Stimulated activated CD8-positive, alpha-beta memory T cell treated with anti-CD3 and anti-CD28 coated beads, Interleukin-7, amount 100 ng/mL, for 48 hours (primary cell): ENCODE results near the gene PRKN.
A peak's percentile ranks its signal among the peaks of the same experiment; 100 is the strongest.

Experiments
- DNase-seq, 2 donors: peaks; one replicate each; pipeline ENCODE4 v3.0.0-alpha.2; 2020; ENCODE audit warnings: low read depth in 1 of 2; ENCODE audit errors: extremely low read depth in 1 of 2

PRKN gene

DNA sequence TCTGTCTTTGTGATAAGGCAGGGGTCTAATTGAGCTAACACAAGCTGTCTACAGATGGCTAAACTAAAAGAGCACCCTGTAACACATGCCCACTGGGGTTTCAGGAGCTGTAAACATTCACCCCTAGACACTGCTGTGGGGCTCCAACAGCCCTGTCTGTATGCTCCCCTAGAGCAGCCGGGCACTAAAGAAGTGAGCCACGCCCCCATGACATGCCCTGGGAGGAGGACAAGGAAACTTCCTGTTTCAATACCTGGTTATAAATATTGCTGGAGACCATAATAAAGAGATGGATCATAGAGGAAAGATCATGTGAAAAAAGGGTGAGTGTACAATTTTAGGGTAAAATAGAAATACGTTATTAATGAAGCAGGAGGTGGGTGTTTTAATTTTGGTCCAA is 786.0 kb downstream of the PRKN start:
- no peak for DNase-seq

DNA sequence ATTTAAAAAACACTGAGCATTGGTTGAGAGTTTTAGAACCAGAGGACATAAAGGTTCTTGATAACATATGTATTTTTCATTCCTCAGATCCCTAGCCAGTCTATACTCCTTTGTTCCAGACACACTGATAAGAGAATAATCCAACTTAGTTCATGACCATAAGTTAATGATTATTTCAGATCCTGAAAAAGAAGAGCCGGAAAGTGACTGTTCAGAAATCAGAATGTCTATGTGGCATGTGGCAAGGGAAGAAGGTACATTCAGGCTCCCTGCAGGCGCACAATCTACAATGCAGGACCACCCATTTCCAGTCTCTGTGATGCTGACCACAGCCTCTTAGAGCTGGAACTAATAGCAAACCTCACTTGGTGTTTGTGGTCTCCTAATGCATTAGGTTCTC is 787.0 kb downstream of the PRKN start:
- no peak for DNase-seq

DNA sequence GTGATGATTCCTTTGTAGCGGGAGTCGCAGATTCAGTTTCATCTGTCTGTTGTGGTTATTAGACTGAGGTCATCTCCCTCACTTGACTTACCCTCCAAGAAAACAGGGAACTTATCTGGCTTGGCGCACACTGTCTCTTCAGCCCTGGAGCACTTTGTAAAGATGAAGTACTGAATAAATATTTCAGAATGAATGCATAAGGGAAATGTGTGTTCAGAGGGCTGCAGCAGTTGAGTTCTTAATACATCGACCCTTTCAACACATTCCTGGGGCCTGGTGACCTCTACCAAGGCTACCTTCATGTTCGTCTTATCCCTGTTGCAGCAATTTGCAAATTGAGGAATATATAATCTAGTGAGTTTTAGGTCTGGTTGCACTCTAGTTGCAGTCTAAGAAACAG is 801.2 kb downstream of the PRKN start:
- DNase-seq = no peak

DNA sequence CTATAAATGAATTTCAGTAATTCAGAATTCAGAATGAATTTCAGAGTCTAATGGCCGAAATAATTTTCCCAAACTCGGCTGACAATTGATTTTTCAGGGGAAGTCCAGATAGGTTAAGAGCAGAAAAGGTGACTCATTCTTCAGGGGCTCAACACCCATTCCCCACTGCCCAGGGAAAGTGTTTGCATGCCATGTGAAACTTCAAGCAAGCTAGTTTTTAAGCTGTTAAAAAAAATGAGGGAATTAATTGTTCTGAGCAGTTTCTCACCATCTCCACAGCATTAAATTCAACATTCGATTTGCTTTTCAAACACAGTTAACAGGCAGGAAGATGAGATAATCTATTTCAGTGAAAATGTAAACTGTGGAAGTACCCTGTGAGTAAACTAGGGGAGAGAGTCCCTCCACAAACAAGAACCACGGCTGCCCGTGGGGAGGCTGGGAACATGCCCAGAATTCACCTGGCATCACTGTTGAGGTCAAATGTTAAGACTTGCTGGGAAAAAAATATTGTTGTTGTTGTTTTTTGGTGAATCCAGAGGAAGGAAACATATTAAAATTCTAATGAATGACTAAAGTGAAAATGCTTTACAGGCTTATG is 803.0 kb downstream of the PRKN start:
- DNase-seq = no peak

DNA sequence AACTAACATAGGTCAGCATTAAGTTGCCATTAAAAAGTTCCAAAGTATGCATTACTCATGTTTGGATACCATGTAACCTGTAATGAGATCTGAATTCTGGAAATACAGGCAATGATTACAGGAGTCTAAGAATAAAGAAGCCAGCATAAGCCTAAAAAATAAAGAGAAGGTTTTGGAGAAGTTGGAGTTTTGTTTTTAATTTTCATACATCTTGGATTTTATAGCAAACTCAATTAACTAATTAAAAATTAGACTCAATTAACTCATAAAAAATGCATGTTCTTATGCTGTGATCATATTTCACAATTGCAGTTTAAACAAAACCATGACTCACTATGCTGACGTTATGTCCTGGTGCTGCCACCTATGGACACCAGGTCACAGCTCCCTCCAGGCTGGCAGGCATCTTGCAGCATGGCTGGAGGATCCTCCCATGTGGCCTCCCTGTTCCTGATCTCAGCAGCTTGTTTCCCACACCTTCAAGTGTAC is 804.9 kb downstream of the PRKN start:
- peak in 1 of 2 donors; percentile 1 for DNase-seq

DNA sequence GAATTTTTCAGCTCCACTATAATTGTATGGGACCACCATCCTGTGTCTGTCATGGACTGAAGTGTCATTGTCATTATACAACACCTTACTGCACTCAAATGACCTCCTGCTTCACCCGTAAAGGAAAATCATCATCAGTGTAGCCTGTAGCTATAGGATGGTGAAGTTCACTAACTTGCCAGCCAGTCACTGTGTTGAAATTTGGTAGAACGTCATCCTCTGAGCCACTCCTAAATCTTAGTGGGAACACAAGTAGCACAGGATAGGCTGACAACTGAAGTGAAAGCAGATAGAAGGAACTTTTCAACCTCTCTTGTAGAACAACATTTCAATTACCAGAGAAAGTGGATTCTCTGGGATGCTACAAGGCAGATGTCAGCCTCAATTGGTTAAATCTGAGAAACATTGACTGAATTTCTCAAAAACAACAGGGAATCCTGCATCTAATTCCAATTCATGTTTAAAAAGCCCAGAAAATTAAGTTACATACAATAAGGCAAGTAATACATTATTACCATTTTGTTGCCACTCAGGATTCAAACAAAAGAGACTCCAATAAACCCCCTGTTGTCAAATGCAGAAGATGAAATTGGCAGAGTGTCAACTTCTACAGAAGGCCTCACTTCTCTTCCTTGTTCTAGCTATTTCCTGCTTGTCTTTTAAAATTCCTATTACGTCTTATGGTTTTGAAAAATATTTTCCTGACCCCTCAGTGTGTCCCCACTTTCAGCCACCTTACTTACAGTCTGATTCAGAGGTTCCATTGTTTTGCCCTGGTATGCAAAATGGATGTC is 805.8 kb downstream of the PRKN start:
- no peak for DNase-seq

DNA sequence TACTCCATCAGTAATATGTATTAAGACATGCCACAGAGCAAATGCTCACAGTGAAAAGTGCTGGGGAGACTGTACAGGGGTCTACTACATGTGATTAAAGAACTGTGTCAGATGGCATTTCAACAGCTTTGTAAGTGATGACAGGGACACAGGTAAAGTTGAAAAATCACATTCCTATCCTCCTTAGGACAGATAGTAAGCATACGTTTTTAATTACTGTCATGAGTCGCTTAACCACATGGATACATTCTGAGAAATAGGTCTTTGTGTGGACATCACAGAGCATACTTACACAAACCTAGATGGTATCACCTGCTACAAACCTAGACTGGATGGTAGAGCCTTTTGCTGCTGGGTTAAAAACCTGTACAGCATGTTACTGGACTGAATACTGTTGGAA is 807.9 kb downstream of the PRKN start:
- DNase-seq = no peak

DNA sequence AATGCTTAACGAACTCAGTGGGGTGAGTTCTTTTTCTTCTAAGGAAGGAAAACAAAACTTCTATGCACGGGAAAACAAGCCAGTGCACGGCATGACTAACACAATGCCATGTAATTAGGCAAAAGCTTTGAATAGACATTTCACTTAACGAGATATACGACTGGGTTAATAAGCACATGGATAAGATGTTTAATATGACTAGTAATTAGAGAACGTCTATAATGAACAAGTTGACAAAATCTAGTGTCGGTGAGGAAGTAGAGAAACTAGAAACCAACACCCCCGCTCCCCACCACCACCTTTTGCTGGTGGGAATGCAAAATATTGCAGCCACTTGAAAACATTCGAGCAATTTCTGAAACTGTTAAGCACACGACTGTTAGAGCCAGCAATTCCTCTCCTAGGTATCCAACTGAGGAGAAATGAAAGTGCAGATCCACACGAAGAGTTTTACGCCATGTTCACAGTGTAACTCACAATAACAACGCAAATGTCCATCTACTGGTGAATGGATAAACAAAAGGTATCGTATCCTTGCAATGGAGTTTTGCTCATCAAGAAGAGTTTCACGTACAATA is 808.8 kb downstream of the PRKN start:
- DNase-seq = no peak

DNA sequence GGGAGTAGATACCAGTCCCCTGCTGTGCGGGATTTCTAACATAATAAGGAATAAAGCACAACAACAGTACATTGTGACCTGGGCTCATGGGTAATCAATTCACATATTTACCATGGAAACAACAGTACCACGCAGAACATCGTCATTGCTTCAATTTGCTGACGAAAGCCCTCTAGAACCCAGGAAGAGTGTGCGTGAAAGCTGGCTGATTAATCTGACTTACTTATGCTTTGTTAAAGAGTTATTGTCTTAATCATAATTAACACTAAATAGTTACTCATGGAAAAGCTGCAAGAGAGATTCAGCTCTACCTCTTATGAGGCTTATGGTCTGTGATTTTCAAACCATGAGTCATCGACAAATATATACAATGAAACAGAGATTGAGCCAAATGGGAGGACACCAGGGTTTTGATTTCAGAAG is 809.4 kb downstream of the PRKN start:
- no peak for DNase-seq

DNA sequence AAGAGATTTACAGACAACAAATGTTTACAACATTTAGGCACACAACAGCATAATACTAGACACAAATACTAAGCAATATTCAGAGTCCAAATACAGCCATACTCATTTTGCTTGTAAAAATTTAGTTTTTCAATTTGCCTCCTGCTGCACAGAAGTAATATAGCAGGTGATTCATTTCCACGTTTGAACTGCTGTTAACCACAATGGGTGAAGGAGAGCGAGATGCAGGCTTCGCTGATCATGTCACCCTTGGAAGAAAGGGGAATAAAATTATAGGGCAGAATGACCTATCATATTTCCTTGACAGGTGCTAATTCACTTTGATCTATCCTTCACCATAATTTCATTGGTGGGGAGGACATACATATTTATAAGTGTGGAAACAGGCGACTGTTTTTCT is 809.9 kb downstream of the PRKN start:
- DNase-seq = no peak

DNA sequence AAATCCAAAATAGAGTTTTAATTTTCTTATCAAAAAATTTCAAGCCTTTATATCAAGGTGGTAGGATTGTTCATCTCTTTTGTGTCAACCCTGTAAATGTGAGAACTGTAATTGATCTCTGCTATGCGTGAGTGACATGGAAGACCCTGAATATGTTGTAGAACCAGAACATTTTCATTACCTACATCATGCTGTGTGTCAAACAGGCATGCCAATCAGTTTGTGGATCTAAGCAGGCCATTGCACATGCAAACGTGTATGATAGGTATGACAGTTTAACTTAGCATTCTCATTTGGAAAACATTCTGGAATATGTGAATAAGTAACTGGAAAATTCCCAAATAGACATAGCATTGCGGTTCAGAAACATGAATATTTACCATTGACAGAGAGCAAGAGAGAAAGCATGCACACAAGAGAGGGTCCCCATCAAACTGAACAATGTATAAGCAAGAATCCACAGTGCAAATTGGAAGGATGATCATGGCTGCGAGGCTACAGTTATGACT is 812.1 kb downstream of the PRKN start:
- DNase-seq = no peak

DNA sequence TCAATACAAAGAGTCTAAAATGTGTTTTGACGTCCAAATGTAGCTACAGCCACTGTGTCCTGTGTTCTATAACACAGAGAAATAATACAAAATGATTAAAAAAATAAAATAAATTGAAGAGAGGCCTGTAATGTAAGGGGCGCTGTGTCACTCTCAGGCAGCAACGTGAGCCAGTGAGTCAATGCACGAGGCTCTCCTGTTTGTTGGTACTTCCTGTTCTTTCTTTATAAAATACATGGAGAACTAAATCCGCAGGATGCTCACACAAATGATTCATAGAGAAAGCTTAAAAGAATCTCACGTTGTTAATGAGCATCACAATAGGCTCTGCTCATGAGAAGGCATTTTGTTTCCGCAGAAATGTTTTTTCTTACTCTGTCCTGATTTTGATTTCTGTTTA is 818.7 kb downstream of the PRKN start:
- DNase-seq = no peak

DNA sequence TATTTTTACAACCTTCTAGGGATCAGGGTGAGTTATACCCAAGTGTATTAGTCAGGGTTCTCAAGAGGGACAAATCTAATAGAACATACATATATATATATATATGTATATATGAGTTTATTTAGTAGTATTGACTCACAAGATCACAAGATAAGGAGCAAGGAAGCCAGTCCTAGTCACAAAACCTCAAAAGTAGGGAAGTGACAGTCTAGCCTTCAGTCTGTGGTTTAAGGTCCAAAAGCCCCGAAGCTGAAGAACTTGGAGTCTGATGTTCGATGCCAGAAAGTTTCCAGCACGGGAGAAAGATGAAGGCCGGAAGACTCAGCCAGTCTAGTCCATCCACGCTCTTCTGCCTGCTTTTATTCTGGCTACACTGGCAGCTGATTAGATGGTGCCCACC is 821.0 kb downstream of the PRKN start:
- no peak for DNase-seq

DNA sequence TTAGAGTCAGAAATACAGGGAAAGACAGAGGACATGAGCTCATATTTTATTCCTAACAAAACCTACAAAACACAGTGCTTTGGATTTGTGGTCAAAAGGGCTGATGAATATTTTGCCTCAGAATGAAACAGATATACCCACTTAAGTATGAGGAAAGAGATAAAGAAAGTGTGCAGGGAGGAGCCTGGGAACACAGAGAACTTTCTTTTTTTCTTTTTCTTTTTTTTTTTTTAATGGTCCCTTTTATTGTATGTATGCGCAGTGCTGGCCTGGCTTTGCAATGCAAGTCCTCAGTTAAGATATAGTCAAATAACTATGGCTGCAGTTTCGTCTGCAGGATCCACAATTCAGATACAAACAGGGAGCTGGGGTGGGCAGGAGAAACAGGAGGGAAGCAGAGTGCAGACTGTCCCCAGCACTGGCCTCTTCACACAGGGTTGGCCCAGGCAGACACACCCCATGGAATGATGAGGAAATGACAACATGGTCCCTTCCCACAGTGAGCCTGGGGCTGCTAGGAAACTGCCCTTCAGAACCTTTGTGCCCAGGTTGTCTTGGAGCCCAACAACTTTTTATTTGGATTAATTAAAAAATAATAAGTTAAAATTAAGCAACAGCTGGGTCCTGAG is 823.9 kb downstream of the PRKN start:
- DNase-seq = no peak

DNA sequence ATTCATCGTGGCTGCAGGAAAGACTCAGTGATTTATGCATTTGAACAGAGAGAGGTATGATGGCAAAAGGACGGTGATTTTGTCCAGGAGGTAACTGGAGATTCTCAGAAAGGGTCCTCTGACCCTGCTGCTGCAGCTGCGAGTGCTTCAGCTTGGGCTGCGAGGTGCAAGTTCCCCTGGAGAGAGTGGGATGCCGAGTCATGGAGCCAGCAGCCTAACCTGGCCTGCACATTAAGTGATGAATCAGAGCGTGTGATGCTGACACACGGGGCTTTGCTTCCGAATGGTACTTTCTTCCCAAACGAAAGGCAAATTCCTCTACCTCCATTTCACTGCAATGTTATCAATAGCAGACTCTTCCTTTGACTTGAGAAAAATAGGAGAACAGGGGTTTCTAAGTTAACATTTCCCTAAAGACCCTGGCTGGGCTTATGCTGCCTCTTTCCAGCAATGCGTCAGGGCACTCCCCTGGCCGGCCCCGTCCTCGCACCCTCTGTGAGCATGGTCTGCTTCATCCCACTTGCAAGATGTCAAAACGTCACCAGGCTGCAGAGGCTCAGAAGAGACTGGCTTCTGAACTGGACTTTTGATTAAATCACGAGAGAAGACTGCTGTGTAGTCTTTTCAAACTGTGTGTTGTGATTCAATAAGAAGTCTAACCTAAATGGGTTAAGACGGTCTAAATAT is 825.7 kb downstream of the PRKN start:
- DNase-seq = no peak

DNA sequence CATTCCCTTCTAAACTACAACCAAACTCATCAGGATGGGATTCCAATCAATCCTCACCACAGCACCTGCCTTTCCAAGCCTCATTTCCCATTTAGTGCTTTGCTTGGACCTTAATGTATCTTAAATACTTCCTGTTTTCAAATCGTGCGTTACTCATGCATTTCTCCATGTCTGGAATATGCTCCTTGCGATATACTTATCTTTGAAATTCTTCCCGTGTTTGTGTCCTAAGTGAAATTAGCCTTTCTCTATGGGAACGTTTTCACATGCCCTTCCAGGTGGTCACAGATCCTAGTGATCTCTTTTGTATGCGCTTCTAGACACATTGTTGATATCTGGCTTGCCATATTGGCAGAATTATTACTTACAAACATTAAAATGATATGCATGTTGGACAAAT is 833.1 kb downstream of the PRKN start:
- no peak for DNase-seq

DNA sequence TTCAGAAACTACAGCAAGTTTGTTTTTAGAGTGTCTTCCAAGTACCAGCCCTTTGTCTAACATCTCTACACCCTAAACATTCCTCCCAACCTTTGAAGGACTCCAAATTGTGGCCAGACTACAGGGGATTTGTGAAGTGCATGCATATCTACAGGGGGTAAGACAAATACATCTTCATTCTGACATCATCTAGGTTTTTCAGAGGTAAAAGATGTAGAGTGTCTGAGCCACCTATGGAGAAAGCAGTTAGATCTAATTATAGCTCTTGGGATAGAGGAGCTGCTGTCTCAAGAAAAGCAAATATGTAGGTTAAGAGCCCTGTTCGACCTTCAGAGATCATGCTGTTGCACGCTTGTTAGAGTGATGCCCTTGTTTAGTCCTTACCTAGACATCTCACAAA is 836.0 kb downstream of the PRKN start:
- no peak for DNase-seq

DNA sequence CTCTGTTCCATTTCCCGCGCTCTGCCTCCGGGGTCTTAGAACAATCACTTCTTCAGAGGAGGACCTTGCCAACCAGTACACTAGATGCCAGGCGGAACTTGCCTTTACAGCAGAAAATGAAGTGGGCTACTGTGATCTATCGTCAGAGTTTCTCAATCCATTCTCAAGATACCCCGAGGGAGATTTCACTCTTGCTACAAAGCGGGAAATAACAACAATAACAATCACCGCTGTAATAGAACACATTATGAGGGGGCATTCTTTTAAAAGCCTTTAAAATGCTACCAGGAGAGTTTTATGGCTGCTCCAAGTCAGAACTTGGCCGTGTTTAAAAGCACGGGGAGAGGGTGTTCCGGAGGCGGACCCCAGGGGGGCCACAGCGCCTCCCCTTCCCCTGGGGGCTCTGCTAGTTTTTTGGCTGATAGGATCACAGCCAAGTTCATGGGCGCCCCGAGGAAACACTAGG is 836.7 kb downstream of the PRKN start:
- no peak for DNase-seq

DNA sequence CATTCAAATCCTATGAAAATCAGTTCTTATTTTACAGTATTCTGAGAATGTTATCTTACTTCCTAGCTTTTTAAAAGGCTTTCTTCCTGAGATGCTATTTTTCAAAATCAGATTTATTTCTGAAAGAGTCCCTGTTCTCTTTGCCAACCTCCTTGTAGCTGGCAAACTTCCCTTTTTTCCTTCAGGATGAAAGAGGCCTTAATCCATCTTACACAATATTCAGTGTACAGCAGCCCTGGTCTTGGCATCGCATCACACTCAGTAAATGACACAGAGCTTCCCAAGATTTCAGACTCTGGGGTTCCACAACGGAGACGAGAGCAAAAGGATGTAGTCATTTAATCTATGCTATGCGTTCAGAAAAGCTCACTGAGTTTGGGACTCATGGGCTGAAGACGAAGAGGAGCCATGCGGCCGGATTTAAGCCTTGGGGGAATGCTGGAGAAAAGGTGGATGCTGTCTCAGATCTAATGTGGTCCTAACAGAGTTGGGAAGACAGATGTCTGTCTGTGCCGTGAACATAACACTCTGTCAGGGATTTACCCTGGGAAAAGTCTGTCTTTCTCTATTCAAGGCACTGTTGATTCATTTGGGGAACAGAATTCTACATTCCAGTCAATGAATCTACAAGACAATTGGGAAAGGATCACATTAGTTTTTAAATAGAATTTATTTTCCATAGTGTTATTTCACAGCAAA is 837.3 kb downstream of the PRKN start:
- no peak for DNase-seq

DNA sequence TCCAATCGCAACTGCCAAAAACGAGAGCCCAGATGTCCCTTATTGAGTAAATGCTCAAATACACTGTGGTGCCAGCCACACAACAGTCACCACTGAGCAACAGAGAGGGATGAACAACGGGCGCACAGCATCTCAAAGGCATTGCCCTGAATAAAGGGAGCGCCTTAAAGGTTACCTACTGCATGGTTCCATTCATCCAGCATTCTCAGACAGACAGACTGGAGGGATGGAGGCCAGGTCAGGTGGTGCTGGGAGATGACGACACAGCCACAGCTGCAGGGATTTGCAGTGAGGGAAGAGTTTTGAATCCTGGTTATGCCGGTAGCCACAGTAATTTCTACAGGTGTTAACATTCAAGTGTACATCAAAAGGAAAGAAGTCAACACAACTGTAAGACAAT is 838.2 kb downstream of the PRKN start:
- no peak for DNase-seq
